ENCODE results near the gene ISM1. TPM values are rescaled to one million over a fixed set of nuclear protein-coding genes. Genes with fewer than 3 reads are reported as not detected.

The ISM1 gene
- total and polyA plus RNA-seq, 7 donors: 0.56 to 1.8 (median 0.99) TPM

- no peaks in the 10 kb centered on the region for H3K27me3 ChIP-seq (ENCODE audit: insufficient read depth in 3 of 3, low read length in 2 of 3)
- H3K9me3 ChIP-seq: no peaks in the 10 kb centered on the region
- 50 to 58% (median 55%) methylated on average over 5 of the region's 5 CpGs for WGBS, 3 donors
- intact Hi-C loops (cut with DNase I): no loop called here
- H3K4me3 ChIP-seq: no peak overlapping the region
- H3K27ac ChIP-seq: no peak overlapping the region
- ATAC-seq (no peak), DNase-seq (no peak)
- TF ChIP-seq CTCF (IDR thresholded peaks at IDR 0.05): no peak
- H3K36me3 ChIP-seq (ENCODE audit: insufficient read depth in 1 of 2, low read depth in 1 of 2): no peaks in the 10 kb centered on the region
- H3K4me1 ChIP-seq: no peaks in the 10 kb centered on the region
Measured at GRCh38 chr20:13200767-13201500, 20.1 kb upstream of the ISM1 start.

GRCh38 chr20:13202565-13202964 lies 18.5 kb upstream of the ISM1 start:
- Histone ChIP-seq H3K27ac (no peak overlapping the region), H3K4me3 (no peak overlapping the region), H3K9me3 (no peaks in the 10 kb centered on the region), H3K36me3 (ENCODE audit: insufficient read depth in 1 of 2, low read depth in 1 of 2) (no peaks in the 10 kb centered on the region), H3K27me3 (ENCODE audit: insufficient read depth in 3 of 3, low read length in 2 of 3) (no peaks in the 10 kb centered on the region), H3K4me1 (no peaks in the 10 kb centered on the region)
- no peak for DNase-seq
- 48 to 51% (median 49%) methylated on average over 6 of the region's 6 CpGs for WGBS, 3 donors
- intact Hi-C loops (cut with DNase I): no loop called here
- no peak for TF ChIP-seq CTCF (IDR thresholded peaks at IDR 0.05)
- ATAC-seq: no peak

GRCh38 chr20:13205425-13205824 lies 15.6 kb upstream of the ISM1 start:
- DNase-seq (no peak), ATAC-seq (no peak)
- H3K9me3 ChIP-seq: no peaks in the 10 kb centered on the region
- H3K36me3 ChIP-seq (ENCODE audit: insufficient read depth in 1 of 2, low read depth in 1 of 2): no peaks in the 10 kb centered on the region
- no peaks in the 10 kb centered on the region for H3K4me1 ChIP-seq
- no peak for TF ChIP-seq CTCF (IDR thresholded peaks at IDR 0.05)
- H3K27me3 ChIP-seq (ENCODE audit: insufficient read depth in 3 of 3, low read length in 2 of 3): no peaks in the 10 kb centered on the region
- no peak overlapping the region for H3K27ac ChIP-seq
- no peak overlapping the region for H3K4me3 ChIP-seq
- intact Hi-C loops (cut with DNase I): no loop called here
- WGBS, 3 donors: 80 to 85% (median 81%) methylated on average over 4 of the region's 4 CpGs

- H3K27ac ChIP-seq: no peak overlapping the region
- ATAC-seq: no peak
- H3K4me1 ChIP-seq: no peaks in the 10 kb centered on the region
- TF ChIP-seq CTCF (IDR thresholded peaks at IDR 0.05): no peak
- H3K9me3 ChIP-seq: no peaks in the 10 kb centered on the region
- WGBS, 3 donors: 55 to 82% (median 65%) methylated on average over 5 of the region's 5 CpGs
- H3K36me3 ChIP-seq (ENCODE audit: insufficient read depth in 1 of 2, low read depth in 1 of 2): no peaks in the 10 kb centered on the region
- H3K27me3 ChIP-seq (ENCODE audit: insufficient read depth in 3 of 3, low read length in 2 of 3): no peaks in the 10 kb centered on the region
- no peak overlapping the region for H3K4me3 ChIP-seq
- intact Hi-C loops (cut with DNase I): no loop called here
- no peak for DNase-seq
Measured at GRCh38 chr20:13205848-13206434, 15.1 kb upstream of the ISM1 start.

All from psoas muscle (tissue), 8 donors.